Retinal pigment epithelial cell (primary cell): ENCODE results near the gene KMT2A.

ENCODE experiments used
- DNase-seq: peaks from one replicate; pipeline ENCODE4 v3.0.0-alpha.2; 2010; ENCODE audit warnings: low read depth
- H3K4me3 ChIP-seq: 2 replicates; pipeline ENCODE4 v1.5.1; 2011; ENCODE audit warnings: mild to moderate bottlenecking, low read length, control low read depth, moderate library complexity
- CTCF ChIP-seq: conservative IDR thresholded peaks from 2 replicates; pipeline ENCODE4 v1.5.1; 2011; ENCODE audit warnings: low read depth, low read length, control low read depth, inconsistent platforms

Gene KMT2A

GRCh38 chr11:118535261-118535660, 99.0 kb downstream of the KMT2A start:
- TF ChIP-seq CTCF: no peak
- no peak for DNase-seq
- H3K4me3 ChIP-seq: no peak overlapping the region

- no peak for DNase-seq
- H3K4me3 ChIP-seq: no peak overlapping the region
- TF ChIP-seq CTCF: no peak
Observed at GRCh38 chr11:118536726-118537125, 100.4 kb downstream of the KMT2A start.

GRCh38 chr11:118537409-118537980, 101.2 kb downstream of the KMT2A start:
- TF ChIP-seq CTCF: no peak
- no peak overlapping the region for H3K4me3 ChIP-seq
- no peak for DNase-seq

- H3K4me3 ChIP-seq: no peak overlapping the region
- TF ChIP-seq CTCF: no peak
Observed at GRCh38 chr11:118544010-118544646, 107.8 kb downstream of the KMT2A start.

GRCh38 chr11:118544647-118545010, 108.3 kb downstream of the KMT2A start:
- H3K4me3 ChIP-seq: no peak overlapping the region
- TF ChIP-seq CTCF: no peak
- no peak for DNase-seq

More at GRCh38 chr11:118544010-118544646, 107.8 kb downstream of the KMT2A start:
- DNase-seq: no peak

GRCh38 chr11:118545533-118545932, 109.2 kb downstream of the KMT2A start:
- no peak for DNase-seq
- TF ChIP-seq CTCF: no peak

GRCh38 chr11:118547132-118547531, 110.8 kb downstream of the KMT2A start:
- no peak for DNase-seq
- no peak for TF ChIP-seq CTCF
- H3K4me3 ChIP-seq: no peak overlapping the region

More at GRCh38 chr11:118545533-118545932, 109.2 kb downstream of the KMT2A start:
- H3K4me3 ChIP-seq: no peak overlapping the region
